ENCODE results near the gene BTBD2.
A peak's percentile ranks its signal among the peaks of the same experiment; 100 is the strongest.

The BTBD2 gene

DNA sequence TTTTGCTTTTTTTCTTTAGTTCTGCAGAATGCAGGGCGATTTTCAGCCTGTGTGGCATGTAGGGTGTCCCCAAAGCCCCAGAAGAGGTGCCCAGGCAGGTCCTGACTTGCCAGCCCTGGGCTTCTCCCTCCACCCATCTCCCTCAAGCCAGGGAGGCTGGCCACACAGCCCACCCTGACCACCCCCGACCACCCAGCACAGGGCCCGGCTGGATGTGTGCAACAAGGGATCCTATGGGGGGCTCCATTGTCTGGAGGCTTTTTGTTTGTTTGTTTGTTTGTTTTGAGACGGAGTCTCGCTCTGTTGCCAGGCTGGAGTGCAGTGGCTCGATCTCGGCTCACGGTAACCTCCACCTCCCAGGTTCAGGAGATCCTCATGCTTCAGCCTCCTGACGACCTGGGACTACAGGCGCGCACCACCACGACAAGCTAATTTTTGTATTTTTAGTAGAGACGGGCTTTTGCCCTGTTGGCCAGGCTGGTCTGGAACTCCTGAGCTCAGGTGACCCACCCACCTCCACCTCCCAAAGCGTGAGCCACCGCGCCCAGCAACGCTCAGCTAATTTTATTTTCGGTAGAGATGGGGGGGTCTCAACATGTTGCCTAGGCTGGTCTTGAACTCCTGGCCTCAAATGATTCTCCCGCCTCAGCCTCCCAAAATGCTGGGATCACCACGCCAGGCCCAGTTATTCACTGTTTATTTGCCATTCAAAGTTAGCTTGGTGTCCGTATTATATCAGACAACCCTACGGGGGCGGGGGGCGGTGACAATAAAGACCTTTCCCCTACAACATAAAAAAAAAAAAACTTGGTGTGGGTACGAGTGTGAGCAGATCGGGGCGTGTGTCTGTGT is 43.3 kb upstream of the BTBD2 start:
- Histone ChIP-seq H3K9me3 (ENCODE audit: control insufficient read depth in 1 of 2, low read length in 2 of 2) (no peaks in the 10 kb centered on the region), H3K27me3 (ENCODE audit: control insufficient read depth in 1 of 2, insufficient read depth in 2 of 2, low read length in 2 of 2) (no peaks in the 10 kb centered on the region), H3K4me1 (ENCODE audit: control insufficient read depth in 1 of 2, insufficient read depth in 2 of 2, low read length in 2 of 2) (peaks cover 40 to 48% of the 10 kb centered on the region in 2 donors), H3K9ac (ENCODE audit: low read depth in 1 of 2, low read length in 2 of 2) (peak overlapping the region; percentile 93 to 97), H3K4me3 (ENCODE audit: low read depth in 1 of 2, low read length in 2 of 2) (peak overlapping the region; percentile 54 to 66), H3K27ac (ENCODE audit: low read depth, low read length) (peak overlapping the region; percentile 100), H3K36me3 (ENCODE audit: control insufficient read depth in 1 of 2, insufficient read depth in 2 of 2, low read length in 2 of 2) (no peaks in the 10 kb centered on the region)

DNA sequence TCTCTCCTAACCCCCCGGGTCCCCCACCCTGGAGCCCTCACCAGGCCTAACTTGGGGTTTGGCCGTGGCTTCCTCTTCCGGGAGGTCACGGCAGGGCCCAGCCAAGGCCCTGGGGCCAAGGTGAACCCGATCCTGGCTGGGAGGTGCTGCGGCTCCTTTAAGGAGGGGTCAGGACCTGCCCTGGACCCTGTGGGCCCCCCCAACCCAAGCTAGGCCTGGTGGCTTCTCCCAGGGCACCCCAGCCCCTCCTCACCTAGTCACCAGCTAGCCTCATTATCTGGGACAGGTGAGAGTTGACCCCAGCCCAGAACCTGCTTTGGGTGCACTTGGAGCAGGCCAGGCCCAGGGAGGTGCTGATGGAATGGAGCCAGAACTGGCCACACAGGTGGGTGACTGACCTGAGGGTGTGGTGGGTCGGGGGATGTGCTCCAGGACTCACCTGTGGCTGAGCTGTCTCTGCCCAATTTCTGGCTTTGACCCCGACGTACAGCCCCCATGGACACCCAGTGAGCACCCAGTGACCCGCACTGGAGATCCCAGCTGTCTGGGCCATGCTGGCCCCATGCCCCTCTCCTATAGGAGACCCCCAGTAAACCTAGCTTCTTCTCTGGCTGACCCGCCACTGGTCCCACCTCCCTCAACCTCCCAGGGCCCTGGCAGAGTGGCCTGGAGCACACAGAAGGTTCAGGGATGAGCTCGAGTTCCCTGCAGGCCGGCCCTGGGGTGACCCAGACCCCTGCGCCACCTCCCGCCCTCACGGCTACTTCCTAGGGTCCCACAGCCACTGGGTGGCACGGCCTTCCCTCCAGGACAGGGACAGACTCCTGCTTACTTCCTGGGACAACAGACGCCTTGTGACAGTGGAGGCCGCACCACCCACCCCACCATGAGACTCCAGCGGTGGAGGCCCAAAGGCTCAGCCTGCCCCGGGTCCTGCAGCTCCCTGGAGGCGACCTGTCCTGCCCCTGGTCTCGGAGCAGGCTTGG is 42.3 kb upstream of the BTBD2 start:
- no peak overlapping the region for H3K27ac ChIP-seq (ENCODE audit: low read depth, low read length)
- no peaks in the 10 kb centered on the region for H3K36me3 ChIP-seq (ENCODE audit: control insufficient read depth in 1 of 2, insufficient read depth in 2 of 2, low read length in 2 of 2)
- H3K27me3 ChIP-seq (ENCODE audit: control insufficient read depth in 1 of 2, insufficient read depth in 2 of 2, low read length in 2 of 2) = no peaks in the 10 kb centered on the region
- no peaks in the 10 kb centered on the region for H3K9me3 ChIP-seq (ENCODE audit: control insufficient read depth in 1 of 2, low read length in 2 of 2)
- H3K4me1 ChIP-seq (ENCODE audit: control insufficient read depth in 1 of 2, insufficient read depth in 2 of 2, low read length in 2 of 2) = peaks cover 40 to 50% of the 10 kb centered on the region in 2 donors
- H3K4me3 ChIP-seq (ENCODE audit: low read depth in 1 of 2, low read length in 2 of 2) = no peak overlapping the region
- no peak overlapping the region for H3K9ac ChIP-seq (ENCODE audit: low read depth in 1 of 2, low read length in 2 of 2)

DNA sequence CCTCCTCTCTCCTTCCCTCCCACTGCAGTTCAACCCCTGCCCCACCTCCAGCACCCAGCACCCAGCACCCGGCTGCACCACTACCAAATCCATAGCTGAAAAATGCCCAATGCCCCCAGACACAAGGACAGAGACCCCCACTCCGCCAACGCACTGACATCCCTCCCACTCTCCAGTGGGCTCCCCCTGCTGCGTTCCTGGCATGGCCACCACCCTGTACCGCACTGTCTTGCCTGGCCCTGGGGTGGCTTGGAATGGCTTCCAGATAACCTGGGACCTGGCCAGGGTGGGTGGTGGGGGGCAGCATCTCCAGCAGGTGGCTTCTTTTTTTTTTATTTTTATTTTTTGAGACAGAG is 41.3 kb upstream of the BTBD2 start:
- Histone ChIP-seq H3K36me3 (ENCODE audit: control insufficient read depth in 1 of 2, insufficient read depth in 2 of 2, low read length in 2 of 2) (no peaks in the 10 kb centered on the region), H3K4me1 (ENCODE audit: control insufficient read depth in 1 of 2, insufficient read depth in 2 of 2, low read length in 2 of 2) (peaks cover 39 to 48% of the 10 kb centered on the region in 2 donors), H3K9ac (ENCODE audit: low read depth in 1 of 2, low read length in 2 of 2) (no peak overlapping the region), H3K27me3 (ENCODE audit: control insufficient read depth in 1 of 2, insufficient read depth in 2 of 2, low read length in 2 of 2) (no peaks in the 10 kb centered on the region), H3K27ac (ENCODE audit: low read depth, low read length) (peak overlapping the region; percentile 32), H3K9me3 (ENCODE audit: control insufficient read depth in 1 of 2, low read length in 2 of 2) (no peaks in the 10 kb centered on the region), H3K4me3 (ENCODE audit: low read depth in 1 of 2, low read length in 2 of 2) (no peak overlapping the region)

DNA sequence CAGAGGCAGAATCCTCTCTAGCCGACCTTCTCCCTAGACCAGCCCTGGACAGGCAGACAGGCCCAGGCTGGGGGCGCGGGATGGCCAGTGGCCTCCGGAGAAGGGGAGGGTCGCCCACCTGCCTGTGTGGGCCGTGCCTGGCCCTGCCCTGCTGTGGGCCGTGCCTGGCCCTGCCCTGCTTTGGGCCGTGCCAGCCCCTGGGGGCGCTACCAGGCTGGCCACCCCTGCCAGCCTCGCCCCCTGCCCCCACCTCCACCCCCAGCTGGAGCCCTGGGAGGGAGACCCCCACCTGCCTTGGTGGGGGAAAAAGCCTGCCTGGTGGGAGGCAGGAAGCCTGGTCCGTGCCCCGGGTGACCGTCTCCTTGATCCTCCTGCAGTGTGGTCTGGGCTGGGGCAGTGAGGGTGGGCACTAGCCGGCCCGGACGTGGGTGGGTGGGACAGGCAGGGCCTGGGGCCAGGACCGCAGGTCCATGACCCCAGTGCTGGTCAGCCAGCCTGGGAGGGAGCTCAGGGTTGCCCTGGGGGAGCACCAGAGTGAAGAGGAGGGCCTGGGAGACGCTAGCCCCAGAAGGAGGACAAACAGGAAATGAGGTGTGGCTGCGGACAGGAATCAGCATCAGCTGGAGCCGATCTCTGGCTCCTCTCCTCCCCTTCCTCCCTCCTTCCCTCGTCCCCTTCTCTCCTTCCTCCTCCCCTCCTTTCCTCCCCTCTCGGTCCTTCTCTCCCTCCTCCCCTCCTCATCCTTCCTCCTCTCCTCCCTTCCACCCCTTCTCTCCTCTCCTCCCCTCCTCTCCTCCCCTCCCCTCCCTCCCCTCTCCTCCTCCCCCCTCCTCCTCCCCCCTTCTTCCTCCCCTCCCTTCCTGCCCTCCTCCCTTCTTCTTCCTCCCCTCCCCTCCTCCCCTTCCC is 40.7 kb upstream of the BTBD2 start:
- no peaks in the 10 kb centered on the region for H3K27me3 ChIP-seq (ENCODE audit: control insufficient read depth in 1 of 2, insufficient read depth in 2 of 2, low read length in 2 of 2)
- H3K36me3 ChIP-seq (ENCODE audit: control insufficient read depth in 1 of 2, insufficient read depth in 2 of 2, low read length in 2 of 2) = no peaks in the 10 kb centered on the region
- H3K9me3 ChIP-seq (ENCODE audit: control insufficient read depth in 1 of 2, low read length in 2 of 2) = no peaks in the 10 kb centered on the region
- H3K27ac ChIP-seq (ENCODE audit: low read depth, low read length) = peak overlapping the region; percentile 77
- H3K9ac ChIP-seq (ENCODE audit: low read depth in 1 of 2, low read length in 2 of 2) = peak overlapping the region; percentile 51 to 57
- H3K4me1 ChIP-seq (ENCODE audit: control insufficient read depth in 1 of 2, insufficient read depth in 2 of 2, low read length in 2 of 2) = peaks cover 43 to 51% of the 10 kb centered on the region in 2 donors
- peak overlapping the region; percentile 29 to 45 for H3K4me3 ChIP-seq (ENCODE audit: low read depth in 1 of 2, low read length in 2 of 2)

DNA sequence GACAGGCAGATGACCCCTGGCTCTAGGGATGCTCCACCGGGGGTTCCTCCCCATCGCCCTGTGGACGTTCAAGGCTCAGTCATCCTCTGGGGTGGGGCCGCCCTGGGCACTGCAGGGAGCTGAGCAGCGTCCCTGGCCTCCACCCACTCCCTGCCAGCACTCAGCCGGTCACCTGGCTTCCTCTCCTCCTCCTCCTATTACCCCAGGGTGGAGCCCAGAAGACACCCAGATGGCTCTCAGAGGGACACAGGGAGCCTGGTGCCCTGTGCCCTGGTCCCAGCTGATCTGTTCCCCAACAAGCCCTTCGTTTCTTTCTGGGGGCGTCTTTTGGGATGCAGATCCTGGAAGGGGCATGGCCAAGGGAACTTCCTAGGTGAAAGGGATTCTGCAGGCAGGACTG is 39.2 kb upstream of the BTBD2 start:
- H3K36me3 ChIP-seq (ENCODE audit: control insufficient read depth in 1 of 2, insufficient read depth in 2 of 2, low read length in 2 of 2) = no peaks in the 10 kb centered on the region
- H3K9me3 ChIP-seq (ENCODE audit: control insufficient read depth in 1 of 2, low read length in 2 of 2) = no peaks in the 10 kb centered on the region
- H3K4me1 ChIP-seq (ENCODE audit: control insufficient read depth in 1 of 2, insufficient read depth in 2 of 2, low read length in 2 of 2) = peaks cover 32 to 42% of the 10 kb centered on the region in 2 donors
- H3K27me3 ChIP-seq (ENCODE audit: control insufficient read depth in 1 of 2, insufficient read depth in 2 of 2, low read length in 2 of 2) = no peaks in the 10 kb centered on the region
- no peak overlapping the region for H3K4me3 ChIP-seq (ENCODE audit: low read depth in 1 of 2, low read length in 2 of 2)
- no peak overlapping the region for H3K9ac ChIP-seq (ENCODE audit: low read depth in 1 of 2, low read length in 2 of 2)
- no peak overlapping the region for H3K27ac ChIP-seq (ENCODE audit: low read depth, low read length)

DNA sequence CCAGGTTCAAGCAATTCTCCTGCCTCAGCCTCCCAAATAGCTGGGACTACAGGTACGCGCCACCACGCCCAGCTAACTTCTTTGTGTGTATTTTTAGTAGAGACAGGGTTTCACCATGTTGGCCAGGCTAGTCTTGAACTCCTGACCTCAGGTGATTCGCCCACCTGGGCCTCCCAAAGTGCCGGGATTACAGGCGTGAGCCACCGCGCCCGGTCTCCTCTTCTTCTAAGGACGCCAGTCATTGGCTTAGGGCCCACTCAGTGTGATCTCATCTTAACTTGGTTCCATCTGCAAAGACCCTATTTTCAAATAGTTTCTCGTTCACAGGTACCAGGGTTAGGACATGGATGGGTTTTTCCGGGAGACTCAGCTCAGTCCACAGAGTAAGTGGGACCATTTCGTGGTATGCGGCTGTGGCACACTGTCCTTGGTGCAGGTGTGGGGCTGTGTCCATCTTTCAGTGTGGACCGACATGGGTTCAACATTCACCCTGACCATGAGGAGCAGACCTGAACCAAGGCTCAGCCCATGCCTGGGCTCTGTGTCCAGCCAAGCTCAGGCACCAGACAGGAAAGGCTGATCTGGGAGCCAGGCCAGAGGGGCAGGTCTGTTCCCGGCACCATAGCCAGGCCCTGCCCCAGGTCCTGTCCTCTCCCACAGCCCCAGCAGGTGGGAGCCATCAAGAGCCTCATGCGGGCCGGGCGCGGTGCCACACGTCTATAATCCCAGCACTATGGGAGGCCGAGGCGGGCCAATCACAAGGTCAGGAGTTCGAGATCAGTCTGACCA is 38.3 kb upstream of the BTBD2 start:
- H3K27me3 ChIP-seq (ENCODE audit: control insufficient read depth in 1 of 2, insufficient read depth in 2 of 2, low read length in 2 of 2) = no peaks in the 10 kb centered on the region
- H3K27ac ChIP-seq (ENCODE audit: low read depth, low read length) = no peak overlapping the region
- no peak overlapping the region for H3K4me3 ChIP-seq (ENCODE audit: low read depth in 1 of 2, low read length in 2 of 2)
- H3K9ac ChIP-seq (ENCODE audit: low read depth in 1 of 2, low read length in 2 of 2) = no peak overlapping the region
- peaks cover 33 to 44% of the 10 kb centered on the region in 2 donors for H3K4me1 ChIP-seq (ENCODE audit: control insufficient read depth in 1 of 2, insufficient read depth in 2 of 2, low read length in 2 of 2)
- peaks cover 0 to 5% of the 10 kb centered on the region in 2 donors for H3K36me3 ChIP-seq (ENCODE audit: control insufficient read depth in 1 of 2, insufficient read depth in 2 of 2, low read length in 2 of 2)
- H3K9me3 ChIP-seq (ENCODE audit: control insufficient read depth in 1 of 2, low read length in 2 of 2) = no peaks in the 10 kb centered on the region

DNA sequence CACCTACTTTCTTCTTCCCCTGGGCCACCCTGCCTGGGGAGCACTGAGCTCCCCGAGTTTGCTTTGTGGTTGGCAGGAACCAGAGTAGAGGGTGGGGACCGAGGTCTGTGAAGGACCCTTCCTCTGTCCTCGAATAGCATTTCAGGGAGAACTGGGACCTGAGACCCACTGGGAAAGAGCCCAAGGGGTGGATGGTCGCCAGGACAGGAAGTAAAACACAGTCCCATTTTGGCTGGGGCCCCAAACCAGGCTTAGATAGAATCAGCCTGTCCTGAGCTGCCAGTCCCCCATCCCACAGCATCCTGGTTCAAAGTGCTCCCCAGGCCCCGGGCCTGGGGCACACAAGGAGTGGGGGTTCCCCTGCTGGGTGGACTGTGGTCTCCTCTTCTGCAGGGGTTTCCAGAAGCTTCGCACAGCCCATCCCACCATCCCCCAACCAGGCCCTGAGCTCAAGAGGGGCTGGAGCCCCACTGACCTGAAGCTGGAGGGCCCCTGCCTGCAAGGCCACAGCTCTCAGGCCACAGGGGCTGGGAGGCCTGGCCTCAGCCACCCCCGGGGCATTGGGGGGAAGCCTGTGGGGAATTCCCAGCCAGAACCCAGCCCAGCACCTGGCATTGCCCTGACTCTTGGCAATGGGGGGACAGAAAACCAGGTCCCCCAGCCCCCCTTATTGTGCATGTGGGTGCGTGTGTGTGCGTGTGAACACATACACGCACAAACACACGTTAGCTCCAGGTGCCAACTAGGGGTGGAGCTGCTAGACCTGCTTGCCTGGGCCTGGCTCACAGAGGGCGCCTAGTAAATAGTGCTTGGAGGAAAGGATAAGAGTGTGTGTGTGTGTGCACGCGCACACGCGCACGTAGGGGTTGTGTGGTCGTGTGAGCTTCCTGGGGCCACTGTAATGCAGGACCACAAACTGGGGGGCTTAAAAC is 36.5 kb upstream of the BTBD2 start:
- Histone ChIP-seq H3K9me3 (ENCODE audit: control insufficient read depth in 1 of 2, low read length in 2 of 2) (no peaks in the 10 kb centered on the region), H3K27me3 (ENCODE audit: control insufficient read depth in 1 of 2, insufficient read depth in 2 of 2, low read length in 2 of 2) (no peaks in the 10 kb centered on the region), H3K4me3 (ENCODE audit: low read depth in 1 of 2, low read length in 2 of 2) (peak overlapping the region in 1 of 2 donors; percentile 56), H3K9ac (ENCODE audit: low read depth in 1 of 2, low read length in 2 of 2) (peak overlapping the region; percentile 57 to 80), H3K36me3 (ENCODE audit: control insufficient read depth in 1 of 2, insufficient read depth in 2 of 2, low read length in 2 of 2) (peaks cover 0 to 7% of the 10 kb centered on the region in 2 donors), H3K4me1 (ENCODE audit: control insufficient read depth in 1 of 2, insufficient read depth in 2 of 2, low read length in 2 of 2) (peaks cover 51 to 61% of the 10 kb centered on the region in 2 donors), H3K27ac (ENCODE audit: low read depth, low read length) (peak overlapping the region; percentile 90)

DNA sequence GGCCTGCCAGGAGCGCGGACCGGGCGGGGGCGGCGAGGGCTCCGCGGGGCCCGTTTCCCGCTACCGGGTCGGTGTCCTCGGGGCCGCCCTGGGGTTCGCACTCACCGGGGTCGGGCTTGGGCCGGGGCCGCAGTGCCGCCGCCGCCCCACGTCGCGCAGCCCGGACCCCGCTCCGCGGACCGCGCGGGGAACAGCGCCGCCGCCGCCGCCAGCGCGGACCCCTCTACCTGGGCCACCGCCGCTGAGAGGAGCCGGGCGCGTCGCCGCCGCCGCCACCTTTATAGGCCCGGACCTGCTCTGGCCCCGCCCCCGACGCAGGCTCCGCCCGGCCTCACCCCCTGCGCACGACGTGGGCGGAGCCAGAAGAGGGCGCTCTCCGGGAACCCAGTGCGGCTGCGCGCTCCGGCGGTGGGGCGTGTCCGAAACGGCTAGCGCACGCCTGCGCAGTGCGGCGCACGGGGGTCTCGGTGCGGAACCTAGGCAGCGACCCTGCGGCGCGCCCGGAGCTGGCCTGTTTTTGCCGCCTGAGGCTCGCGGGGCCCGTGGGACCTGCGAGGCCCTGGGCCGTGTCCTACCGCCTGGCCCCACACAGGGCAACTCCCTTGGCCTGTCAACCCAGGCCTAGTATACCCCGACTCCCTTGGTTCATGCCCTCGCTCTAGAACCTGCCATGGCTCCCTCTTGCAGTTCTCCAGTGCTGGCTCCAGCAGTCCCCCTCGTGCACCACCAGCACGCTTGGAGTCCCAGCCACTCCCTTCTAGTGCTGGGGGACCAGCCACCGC is 35.7 kb upstream of the BTBD2 start, which contains the start of gene MKNK2:
MKNK2 (minus strand) TSS at position 254 of the 782 bp plus-strand sequence. CDS start 393 bp downstream, outside the sequence.
- peak within 1 kb of the TSS; percentile 91 to 94 for H3K4me3 ChIP-seq (ENCODE audit: low read depth in 1 of 2, low read length in 2 of 2)
- H3K27ac ChIP-seq (ENCODE audit: low read depth, low read length) = peak within 1 kb of the TSS; percentile 96
- peak within 1 kb of the TSS; percentile 98 to 100 for H3K9ac ChIP-seq (ENCODE audit: low read depth in 1 of 2, low read length in 2 of 2)
- no peaks in the 10 kb centered on the region for H3K9me3 ChIP-seq (ENCODE audit: control insufficient read depth in 1 of 2, low read length in 2 of 2)
- H3K4me1 ChIP-seq (ENCODE audit: control insufficient read depth in 1 of 2, insufficient read depth in 2 of 2, low read length in 2 of 2) = peaks cover 55 to 63% of the 10 kb centered on the region in 2 donors
- H3K27me3 ChIP-seq (ENCODE audit: control insufficient read depth in 1 of 2, insufficient read depth in 2 of 2, low read length in 2 of 2) = no peaks in the 10 kb centered on the region
- H3K36me3 ChIP-seq (ENCODE audit: control insufficient read depth in 1 of 2, insufficient read depth in 2 of 2, low read length in 2 of 2) = peaks cover 6 to 12% of the 10 kb centered on the region in 2 donors

Measured in duodenal mucosa (tissue), 2 donors.